Osteoblast (primary cell): Measurements from ENCODE around the gene COL17A1. TPM values are rescaled to one million over a fixed set of nuclear protein-coding genes. Genes with fewer than 3 reads are reported as not detected.

Experiments
- DNase-seq: peaks from one replicate; pipeline ENCODE4 v3.0.0; 2011; ENCODE audit warnings: low spot score, mixed read lengths; ENCODE audit not compliant: insufficient read length; ENCODE audit errors: missing footprints
- H2AFZ ChIP-seq: 2 replicates; pipeline ENCODE4 v1.6.0; 2011; ENCODE audit warnings: mild to moderate bottlenecking, low read length
- H3K27ac ChIP-seq: 2 replicates; pipeline ENCODE4 v1.5.1; 2011; ENCODE audit warnings: mild to moderate bottlenecking, low read depth, low read length, moderate library complexity
- H3K27me3 ChIP-seq: 2 replicates; pipeline ENCODE4 v1.6.0; 2012; ENCODE audit warnings: mild to moderate bottlenecking, control low read depth, inconsistent platforms, low read length, moderate library complexity; ENCODE audit not compliant: insufficient read depth
- H3K36me3 ChIP-seq: 2 replicates; pipeline ENCODE4 v1.5.1; 2011; ENCODE audit warnings: mild to moderate bottlenecking, low read length, control low read depth, moderate library complexity; ENCODE audit not compliant: insufficient read depth
- H3K4me1 ChIP-seq: 2 replicates; pipeline ENCODE4 v1.5.1; 2011; ENCODE audit warnings: mild to moderate bottlenecking, low read length, control low read depth, moderate library complexity; ENCODE audit not compliant: insufficient read depth
- H3K4me2 ChIP-seq: 2 replicates; pipeline ENCODE4 v1.6.0; 2011; ENCODE audit warnings: mild to moderate bottlenecking, low read length; ENCODE audit not compliant: insufficient read depth
- H3K4me3 ChIP-seq: fragments of 200-600 bp; sonication (generic); 3 replicates; pipeline ENCODE4 v1.5.1; 2012; ENCODE audit warnings: mild to moderate bottlenecking, low read length, inconsistent platforms; ENCODE audit not compliant: insufficient read depth
- H3K79me2 ChIP-seq: 2 replicates; pipeline ENCODE4 v1.6.0; 2012; ENCODE audit warnings: mild to moderate bottlenecking, low read length, control low read depth, inconsistent platforms; ENCODE audit not compliant: insufficient read depth
- H3K9me3 ChIP-seq: 2 replicates; pipeline ENCODE4 v1.5.1; 2011; ENCODE audit warnings: low read depth, low read length, control low read depth
- H4K20me1 ChIP-seq: 2 replicates; pipeline ENCODE4 v1.6.0; 2012; ENCODE audit warnings: mild to moderate bottlenecking, low read length, control low read depth; ENCODE audit not compliant: insufficient read depth
- total RNA-seq: library from RNA; depleted of rRNA; stranded (reverse); fragments of >200 nt; gene quantifications from 2 replicates; pipeline ENCODE4 v1.2.3, GENCODE V29; 2012
- TF ChIP-seq, protein P1 (sequence below): IDR thresholded peaks from 2 replicates; pipeline ENCODE4 v1.5.1; 2011; ENCODE audit warnings: mild to moderate bottlenecking, low read depth, low read length, moderate library complexity; ENCODE audit errors: extremely low read depth

COL17A1 gene
- total RNA-seq, 1 donor, result under 0.01 TPM

DNA sequence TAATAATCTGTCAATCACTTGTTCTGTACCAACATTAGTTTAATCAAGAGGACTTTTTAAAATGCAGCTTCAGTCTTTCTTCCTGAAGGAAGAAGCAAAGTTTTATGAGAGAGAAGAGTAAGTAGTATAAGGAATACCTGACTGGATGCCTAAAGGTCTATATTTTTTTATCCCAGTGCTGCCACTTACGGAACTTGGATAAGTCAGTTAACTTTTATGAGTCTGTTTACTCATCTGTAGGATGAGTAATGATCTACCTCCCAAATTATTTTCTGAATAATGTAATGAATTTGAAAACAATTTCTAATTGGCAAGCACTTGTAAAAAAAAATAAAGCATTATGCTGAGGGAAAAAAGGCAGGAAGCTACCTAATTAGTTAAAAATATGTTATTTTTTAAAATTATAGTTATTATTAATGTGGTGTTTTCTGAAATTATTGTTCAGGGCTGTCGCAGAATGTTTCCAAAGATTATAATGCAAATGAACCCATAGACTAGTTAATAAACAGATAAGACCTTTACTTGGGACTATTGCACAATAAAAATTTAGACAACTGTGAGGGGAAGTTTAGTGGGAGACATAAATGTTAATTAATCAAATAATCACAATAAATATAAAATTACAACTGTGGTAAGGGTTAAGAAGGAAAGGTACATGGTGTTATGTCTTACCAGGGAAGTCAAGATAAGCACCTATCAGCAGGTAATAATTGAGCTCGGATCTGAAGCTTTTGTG, 94.1 kb downstream of the COL17A1 start:
- Histone ChIP-seq H3K27ac (no peak overlapping the region), H4K20me1 (peaks cover 3% of the 10 kb centered on the region), H3K9me3 (no peaks in the 10 kb centered on the region), H3K79me2 (peaks cover 54% of the 10 kb centered on the region), H3K4me1 (peaks cover 9% of the 10 kb centered on the region), H3K27me3 (no peaks in the 10 kb centered on the region), H3K4me3 (no peak overlapping the region), H3K4me2 (no peak overlapping the region), H3K36me3 (peaks cover 5% of the 10 kb centered on the region), H2AFZ (no peak overlapping the region)
- no peak for DNase-seq
- TF ChIP-seq, protein P1, sequence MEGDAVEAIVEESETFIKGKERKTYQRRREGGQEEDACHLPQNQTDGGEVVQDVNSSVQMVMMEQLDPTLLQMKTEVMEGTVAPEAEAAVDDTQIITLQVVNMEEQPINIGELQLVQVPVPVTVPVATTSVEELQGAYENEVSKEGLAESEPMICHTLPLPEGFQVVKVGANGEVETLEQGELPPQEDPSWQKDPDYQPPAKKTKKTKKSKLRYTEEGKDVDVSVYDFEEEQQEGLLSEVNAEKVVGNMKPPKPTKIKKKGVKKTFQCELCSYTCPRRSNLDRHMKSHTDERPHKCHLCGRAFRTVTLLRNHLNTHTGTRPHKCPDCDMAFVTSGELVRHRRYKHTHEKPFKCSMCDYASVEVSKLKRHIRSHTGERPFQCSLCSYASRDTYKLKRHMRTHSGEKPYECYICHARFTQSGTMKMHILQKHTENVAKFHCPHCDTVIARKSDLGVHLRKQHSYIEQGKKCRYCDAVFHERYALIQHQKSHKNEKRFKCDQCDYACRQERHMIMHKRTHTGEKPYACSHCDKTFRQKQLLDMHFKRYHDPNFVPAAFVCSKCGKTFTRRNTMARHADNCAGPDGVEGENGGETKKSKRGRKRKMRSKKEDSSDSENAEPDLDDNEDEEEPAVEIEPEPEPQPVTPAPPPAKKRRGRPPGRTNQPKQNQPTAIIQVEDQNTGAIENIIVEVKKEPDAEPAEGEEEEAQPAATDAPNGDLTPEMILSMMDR, result no peak

DNA sequence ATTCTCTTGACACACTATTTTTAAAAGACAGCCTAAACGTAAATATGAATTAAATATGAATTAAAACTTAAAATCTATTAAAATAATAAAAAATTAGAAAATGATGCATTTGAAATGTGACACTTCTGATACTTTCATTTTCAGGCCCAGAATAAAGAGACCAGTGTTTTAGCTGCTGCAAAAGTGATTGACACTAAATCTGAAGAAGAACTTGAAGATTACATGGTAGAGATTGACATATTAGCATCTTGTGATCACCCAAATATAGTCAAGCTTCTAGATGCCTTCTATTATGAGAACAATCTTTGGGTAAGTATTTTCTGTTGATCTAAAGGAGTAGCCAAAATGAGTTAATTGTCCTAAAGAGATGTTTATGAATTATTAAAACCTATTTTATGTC, 95.1 kb downstream of the COL17A1 start:
- TF ChIP-seq, protein P1, result no peak
- Histone ChIP-seq H4K20me1 (peaks cover 3% of the 10 kb centered on the region), H3K4me3 (no peak overlapping the region), H3K27ac (no peak overlapping the region), H3K4me1 (peaks cover 9% of the 10 kb centered on the region), H3K36me3 (peaks cover 5% of the 10 kb centered on the region), H3K79me2 (peaks cover 57% of the 10 kb centered on the region), H3K9me3 (no peaks in the 10 kb centered on the region), H3K27me3 (no peaks in the 10 kb centered on the region), H2AFZ (no peak overlapping the region), H3K4me2 (no peak overlapping the region)
- no peak for DNase-seq

DNA sequence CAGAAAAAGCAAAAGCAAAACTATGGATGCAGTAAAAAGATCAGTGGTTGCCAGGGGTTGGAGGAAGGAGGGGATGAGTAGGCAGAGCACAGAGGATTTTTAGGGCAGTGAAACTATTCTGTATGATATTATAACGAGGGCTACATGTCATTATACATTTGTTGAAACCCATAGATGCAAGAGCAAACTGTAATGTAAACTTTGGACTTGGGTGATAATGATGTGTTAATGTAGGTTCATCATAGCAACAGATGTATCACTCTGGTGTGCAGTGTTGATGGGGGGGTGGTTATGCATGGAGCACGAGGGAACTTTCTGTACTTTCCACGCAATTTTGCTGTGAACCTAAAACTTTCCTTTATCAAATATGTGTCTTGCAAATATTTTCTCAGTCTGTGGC, 95.6 kb downstream of the COL17A1 start:
- no peak overlapping the region for H3K27ac ChIP-seq
- H3K27me3 ChIP-seq, result no peaks in the 10 kb centered on the region
- H4K20me1 ChIP-seq, result peaks cover 3% of the 10 kb centered on the region
- TF ChIP-seq, protein P1, result no peak
- H3K36me3 ChIP-seq, result peaks cover 5% of the 10 kb centered on the region
- H2AFZ ChIP-seq, result no peak overlapping the region
- no peaks in the 10 kb centered on the region for H3K9me3 ChIP-seq
- H3K4me2 ChIP-seq, result peak overlapping the region; percentile 22
- H3K4me3 ChIP-seq, result no peak overlapping the region
- no peak for DNase-seq
- H3K4me1 ChIP-seq, result peaks cover 12% of the 10 kb centered on the region
- peaks cover 60% of the 10 kb centered on the region for H3K79me2 ChIP-seq

DNA sequence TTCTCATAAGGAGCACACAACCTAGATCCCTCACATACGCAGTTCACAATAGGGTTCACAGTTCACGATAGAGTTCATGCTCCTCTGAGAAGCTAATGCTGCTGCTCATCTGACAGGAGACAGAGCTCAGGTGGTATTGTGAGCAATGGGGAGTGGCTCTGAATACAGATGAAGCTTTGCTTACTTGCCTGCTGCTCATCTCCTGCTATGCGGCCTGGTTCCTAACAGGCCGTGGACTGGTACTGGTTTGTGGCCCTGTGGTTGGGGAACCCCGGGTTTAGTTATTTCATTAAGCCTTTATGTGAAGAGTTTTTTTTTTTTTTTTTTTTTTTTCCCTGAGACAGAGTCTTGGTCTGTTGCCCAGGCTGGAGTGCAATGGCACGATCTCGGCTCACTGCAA, 99.3 kb downstream of the COL17A1 start:
- no peaks in the 10 kb centered on the region for H3K36me3 ChIP-seq
- no peak overlapping the region for H3K4me2 ChIP-seq
- no peak overlapping the region for H3K27ac ChIP-seq
- peaks cover 88% of the 10 kb centered on the region for H3K79me2 ChIP-seq
- H3K4me3 ChIP-seq, result no peak overlapping the region
- TF ChIP-seq, protein P1, result no peak
- H3K9me3 ChIP-seq, result no peaks in the 10 kb centered on the region
- H3K27me3 ChIP-seq, result no peaks in the 10 kb centered on the region
- no peaks in the 10 kb centered on the region for H4K20me1 ChIP-seq
- DNase-seq, result no peak
- H2AFZ ChIP-seq, result no peak overlapping the region
- peaks cover 12% of the 10 kb centered on the region for H3K4me1 ChIP-seq
